ENCODE measurements around the gene PADI4. TPM values are rescaled to one million over a fixed set of nuclear protein-coding genes. Genes with fewer than 3 reads are reported as not detected.

Gene PADI4
- total and polyA plus RNA-seq, 2 of the 8 experiments (the other 6 are each of a cell fraction or from before 2014, with no cell fraction given), result 0.29 TPM; not detected in 1

GRCh38 chr1:17316704-17317103, 8.7 kb downstream of the PADI4 start:
- Histone ChIP-seq H3K56ac (replicated peaks; ENCODE audit: insufficient read length, low read depth, low read length) (no peak overlapping the region), H2BK15ac (ENCODE audit: low read length) (no peak overlapping the region), H3K9ac (replicated peaks in 1 of 4; ENCODE audit: extremely low read depth in 1 of 4, low read depth in 3 of 4, low read length in 3 of 4) (no peak overlapping the region), H3K23me2 (ENCODE audit: low read depth, low read length) (no peaks in the 10 kb centered on the region), H3K23ac (ENCODE audit: insufficient read length) (no peak overlapping the region), H2BK120ac (replicated peaks; ENCODE audit: low read depth, low read length) (no peak overlapping the region), H4K20me1 (replicated peaks in 1 of 2; ENCODE audit: control insufficient read depth in 1 of 2, insufficient read depth in 2 of 2, low read length in 2 of 2) (no peaks in the 10 kb centered on the region), H3K79me1 (ENCODE audit: low read depth, low read length) (no peaks in the 10 kb centered on the region), H3K4ac (replicated peaks; ENCODE audit: insufficient read length, low read depth, low read length) (no peak overlapping the region), H2AFZ (ENCODE audit: low read length) (no peak overlapping the region), H3K36me3 (ENCODE audit: control insufficient read depth in 2 of 4, insufficient read depth in 4 of 4, low read length in 3 of 4) (no peaks in the 10 kb centered on the region), H3K27ac (ENCODE audit: low read depth, low read length) (no peak overlapping the region), H2BK20ac (ENCODE audit: low read length) (0 out of 2 replicates have a peak overlapping the region, but pooled peaks have one; percentile 0), H4K91ac (replicated peaks; ENCODE audit: insufficient read length, low read length) (no peak overlapping the region), H3K9me3 (ENCODE audit: insufficient read depth in 2 of 2, low read depth in 1 of 2, low read length in 1 of 2) (0 out of 4 replicates have a peak, but pooled peaks cover 0 to 3% of the 10 kb centered on the region in 2 experiments), H3K4me1 (replicated peaks in 1 of 4; ENCODE audit: control insufficient read depth in 3 of 4, insufficient read depth in 4 of 4, low read length in 3 of 4) (peaks cover 0 to 22% (median 10%) of the 10 kb centered on the region in 4 experiments; a peak in 5 of 7 replicates), H3K27me3 (replicated peaks in 1 of 4; ENCODE audit: control insufficient read depth in 3 of 4, extremely low read depth in 1 of 4, insufficient read depth in 3 of 4, low read length in 3 of 4) (no peaks in the 10 kb centered on the region), H2AK5ac (ENCODE audit: low read depth, low read length) (no peak overlapping the region), H2BK5ac (ENCODE audit: low read depth, low read length) (no peak overlapping the region), H3K4me3 (ENCODE audit: extremely low read depth in 1 of 4, insufficient read depth in 2 of 4, low read depth in 3 of 4, low read length in 4 of 4) (no peak overlapping the region), H4K5ac (ENCODE audit: insufficient read length, low read depth, low read length) (no peak overlapping the region), H3K18ac (ENCODE audit: extremely low read depth, low read length) (no peak overlapping the region), H4K8ac (ENCODE audit: extremely low read depth, insufficient read depth, low read length) (no peak overlapping the region), H3K4me2 (ENCODE audit: insufficient read depth in 1 of 2, low read depth in 2 of 2, low read length in 2 of 2) (no peak overlapping the region), H3K14ac (ENCODE audit: insufficient read length) (no peak overlapping the region), H2BK12ac (ENCODE audit: low read depth, low read length) (no peak overlapping the region), H3K79me2 (ENCODE audit: control insufficient read depth in 1 of 2, insufficient read depth in 2 of 2, low read length in 2 of 2) (no peaks in the 10 kb centered on the region)
- TF ChIP-seq BRCA1 (IDR thresholded peaks at IDR 0.05; ENCODE audit: low read depth, low read length) (no peak), TCF12 (IDR thresholded peaks at IDR 0.05; ENCODE audit: low read depth, low read length) (no peak), BCL11A (IDR thresholded peaks at IDR 0.05; ENCODE audit: low read depth in 2 of 2, low read length in 2 of 2) (no peak), NANOG (IDR thresholded peaks at IDR 0.05; ENCODE audit: insufficient read depth, low read depth, low read length, poor library complexity, severe bottlenecking) (no peak), JUN (IDR thresholded peaks at IDR 0.05; ENCODE audit: low read depth, low read length) (no peak)
- DNase-seq (ENCODE audit: low read depth in 1 of 2, low spot score in 2 of 2) (no peak), FAIRE-seq (no peak)
- CTCF ChIA-PET (ENCODE audit: partially characterized antibody), result no interaction called here
- 83% methylated on average over 9 of the region's 9 CpGs; no CpG with 5 or more reads in 1 of the 2 experiments for WGBS, 2 experiments (ENCODE audit: extremely low coverage in 1 of 2, insufficient coverage in 1 of 2, insufficient read length in 1 of 2, insufficient replicate concordance in 2 of 2, low coverage in 1 of 2, low lambda C conversion rate in 2 of 2, missing lambda C conversion rate in 1 of 2)
- POLR2A ChIA-PET (ENCODE audit: partially characterized antibody), result no interaction called here

Data from H1 (cell line).